ENCODE data around the gene SF3B5.

SF3B5 gene

GRCh38 chr6:144123421-144123820 lies 28.0 kb upstream of the SF3B5 start:
- Histone ChIP-seq H3K36me3 (ENCODE audit: insufficient read depth, low read length) (no peaks in the 10 kb centered on the region), H2AFZ (ENCODE audit: low read length) (no peak overlapping the region), H3K9ac (ENCODE audit: low read length) (no peak overlapping the region), H3K4me2 (ENCODE audit: low read length) (no peak overlapping the region), H3K79me2 (ENCODE audit: insufficient read depth, low read length) (no peaks in the 10 kb centered on the region), H3K27ac (ENCODE audit: low read depth, low read length, poor library complexity, severe bottlenecking) (no peak overlapping the region), H3K27me3 (ENCODE audit: insufficient read depth, low read length) (no peaks in the 10 kb centered on the region; the same call in 1 of the 2 replicates), H4K20me1 (ENCODE audit: insufficient read depth, low read length) (no peaks in the 10 kb centered on the region), H3K9me3 (ENCODE audit: low read length) (no peaks in the 10 kb centered on the region), H3K4me3 (ENCODE audit: low read depth, low read length, poor library complexity, severe bottlenecking) (no peak overlapping the region), H3K4me1 (ENCODE audit: insufficient read depth, low read length, severe bottlenecking) (no peaks in the 10 kb centered on the region), H3F3A (ENCODE audit: insufficient read depth, low read length) (no peaks in the 10 kb centered on the region), H3K9me2 (ENCODE audit: low read depth, low read length) (no peaks in the 10 kb centered on the region)
- TF ChIP-seq EZH2 (IDR thresholded peaks at IDR 0.05; ENCODE audit: borderline replicate concordance, low read length) (no peak), CTCF (IDR thresholded peaks at IDR 0.05; ENCODE audit: low read length) (no peak)

- TF ChIP-seq CTCF (IDR thresholded peaks at IDR 0.05; ENCODE audit: low read length): no peak
- no peak for TF ChIP-seq EZH2 (IDR thresholded peaks at IDR 0.05; ENCODE audit: borderline replicate concordance, low read length)
- H3K36me3 ChIP-seq (ENCODE audit: insufficient read depth, low read length): no peaks in the 10 kb centered on the region
- H3K4me2 ChIP-seq (ENCODE audit: low read length): no peak overlapping the region
- H3F3A ChIP-seq (ENCODE audit: insufficient read depth, low read length): no peaks in the 10 kb centered on the region
- H3K9ac ChIP-seq (ENCODE audit: low read length): no peak overlapping the region
- H2AFZ ChIP-seq (ENCODE audit: low read length): no peak overlapping the region
- no peaks in the 10 kb centered on the region for H3K79me2 ChIP-seq (ENCODE audit: insufficient read depth, low read length)
- H3K27ac ChIP-seq (ENCODE audit: low read depth, low read length, poor library complexity, severe bottlenecking): no peak overlapping the region
- H3K27me3 ChIP-seq (ENCODE audit: insufficient read depth, low read length): no peaks in the 10 kb centered on the region; the same call in 1 of the 2 replicates
- no peaks in the 10 kb centered on the region for H3K9me3 ChIP-seq (ENCODE audit: low read length)
- no peaks in the 10 kb centered on the region for H3K4me1 ChIP-seq (ENCODE audit: insufficient read depth, low read length, severe bottlenecking)
- no peak overlapping the region for H3K4me3 ChIP-seq (ENCODE audit: low read depth, low read length, poor library complexity, severe bottlenecking)
- no peaks in the 10 kb centered on the region for H3K9me2 ChIP-seq (ENCODE audit: low read depth, low read length)
- H4K20me1 ChIP-seq (ENCODE audit: insufficient read depth, low read length): no peaks in the 10 kb centered on the region
Measured at GRCh38 chr6:144122861-144123260, 27.5 kb upstream of the SF3B5 start.

- Histone ChIP-seq H3K36me3 (ENCODE audit: insufficient read depth, low read length) (no peaks in the 10 kb centered on the region), H3K4me1 (ENCODE audit: insufficient read depth, low read length, severe bottlenecking) (no peaks in the 10 kb centered on the region), H3K4me2 (ENCODE audit: low read length) (no peak overlapping the region), H3K9me3 (ENCODE audit: low read length) (no peaks in the 10 kb centered on the region), H3K27me3 (ENCODE audit: insufficient read depth, low read length) (no peaks in the 10 kb centered on the region), H3K27ac (ENCODE audit: low read depth, low read length, poor library complexity, severe bottlenecking) (no peak overlapping the region), H3K9me2 (ENCODE audit: low read depth, low read length) (no peaks in the 10 kb centered on the region), H3K79me2 (ENCODE audit: insufficient read depth, low read length) (no peaks in the 10 kb centered on the region), H2AFZ (ENCODE audit: low read length) (no peak overlapping the region), H3K9ac (ENCODE audit: low read length) (no peak overlapping the region), H4K20me1 (ENCODE audit: insufficient read depth, low read length) (no peaks in the 10 kb centered on the region), H3K4me3 (ENCODE audit: low read depth, low read length, poor library complexity, severe bottlenecking) (no peak overlapping the region), H3F3A (ENCODE audit: insufficient read depth, low read length) (no peaks in the 10 kb centered on the region)
- TF ChIP-seq EZH2 (IDR thresholded peaks at IDR 0.05; ENCODE audit: borderline replicate concordance, low read length) (no peak), CTCF (IDR thresholded peaks at IDR 0.05; ENCODE audit: low read length) (no peak)
Measured at GRCh38 chr6:144119376-144119775, 24.0 kb upstream of the SF3B5 start.
